ENCODE results near the gene OR10K1.

GRCh38 chr1:158507511-158507910 lies 45.9 kb downstream of the OR10K1 start:
- no peak for TF ChIP-seq EZH2 (IDR thresholded peaks at IDR 0.05; ENCODE audit: borderline replicate concordance, low read length)
- TF ChIP-seq, protein P1, sequence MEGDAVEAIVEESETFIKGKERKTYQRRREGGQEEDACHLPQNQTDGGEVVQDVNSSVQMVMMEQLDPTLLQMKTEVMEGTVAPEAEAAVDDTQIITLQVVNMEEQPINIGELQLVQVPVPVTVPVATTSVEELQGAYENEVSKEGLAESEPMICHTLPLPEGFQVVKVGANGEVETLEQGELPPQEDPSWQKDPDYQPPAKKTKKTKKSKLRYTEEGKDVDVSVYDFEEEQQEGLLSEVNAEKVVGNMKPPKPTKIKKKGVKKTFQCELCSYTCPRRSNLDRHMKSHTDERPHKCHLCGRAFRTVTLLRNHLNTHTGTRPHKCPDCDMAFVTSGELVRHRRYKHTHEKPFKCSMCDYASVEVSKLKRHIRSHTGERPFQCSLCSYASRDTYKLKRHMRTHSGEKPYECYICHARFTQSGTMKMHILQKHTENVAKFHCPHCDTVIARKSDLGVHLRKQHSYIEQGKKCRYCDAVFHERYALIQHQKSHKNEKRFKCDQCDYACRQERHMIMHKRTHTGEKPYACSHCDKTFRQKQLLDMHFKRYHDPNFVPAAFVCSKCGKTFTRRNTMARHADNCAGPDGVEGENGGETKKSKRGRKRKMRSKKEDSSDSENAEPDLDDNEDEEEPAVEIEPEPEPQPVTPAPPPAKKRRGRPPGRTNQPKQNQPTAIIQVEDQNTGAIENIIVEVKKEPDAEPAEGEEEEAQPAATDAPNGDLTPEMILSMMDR (IDR thresholded peaks at IDR 0.05; ENCODE audit: low read length), result no peak

All from OCI-LY1 (cell line).